Coronary artery (tissue), 2 donors: ENCODE measurements around the gene CHMP5.

Experiments
- DNase-seq: peaks from one replicate; pipeline ENCODE4 v3.0.0-alpha.2; 2017; ENCODE audit warnings: low spot score
- H3K27ac ChIP-seq, 2 donors: fragments of 200-600 bp; sonication (generic); one replicate each; pipeline ENCODE4 v1.5.1; 2016 to 2019
- H3K4me3 ChIP-seq: fragments of 200-600 bp; sonication (generic); 2 replicates; pipeline ENCODE4 v1.5.1; 2016; ENCODE audit warnings: mild to moderate bottlenecking, moderate library complexity
- CTCF ChIP-seq: fragments of 200-600 bp; sonication (generic); IDR thresholded peaks from one replicate; pipeline ENCODE4 v1.5.1; 2019; ENCODE audit warnings: antibody characterized with exemption

Gene CHMP5

DNA sequence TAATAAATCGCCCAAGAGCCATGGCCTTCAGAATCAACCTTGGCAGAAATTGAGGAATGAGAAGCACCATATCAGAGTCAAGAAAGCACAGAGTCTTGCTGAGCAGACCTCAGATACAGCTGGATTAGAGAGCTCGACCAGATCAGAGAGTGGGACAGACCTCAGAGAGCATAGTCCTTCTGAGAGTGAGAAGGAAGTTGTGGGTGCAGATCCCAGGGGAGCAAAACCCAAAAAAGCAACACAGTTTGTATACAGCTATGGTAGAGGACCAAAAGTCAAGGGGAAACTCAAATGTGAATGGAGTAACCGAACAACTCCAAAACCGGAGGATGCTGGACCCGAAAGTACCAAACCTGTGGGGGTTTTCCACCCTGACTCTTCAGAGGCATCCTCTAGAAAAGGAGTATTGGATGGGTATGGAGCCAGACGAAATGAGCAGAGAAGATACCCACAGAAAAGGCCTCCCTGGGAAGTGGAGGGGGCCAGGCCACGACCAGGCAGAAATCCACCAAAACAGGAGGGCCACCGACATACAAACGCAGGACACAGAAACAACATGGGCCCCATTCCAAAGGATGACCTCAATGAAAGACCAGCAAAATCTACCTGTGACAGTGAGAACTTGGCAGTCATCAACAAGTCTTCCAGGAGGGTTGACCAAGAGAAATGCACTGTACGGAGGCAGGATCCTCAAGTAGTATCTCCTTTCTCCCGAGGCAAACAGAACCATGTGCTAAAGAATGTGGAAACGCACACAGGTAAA, 30.0 kb downstream of the CHMP5 start:
- Histone ChIP-seq H3K27ac (no peak overlapping the region), H3K4me3 (no peak overlapping the region)
- no peak for DNase-seq
- TF ChIP-seq CTCF, result no peak

DNA sequence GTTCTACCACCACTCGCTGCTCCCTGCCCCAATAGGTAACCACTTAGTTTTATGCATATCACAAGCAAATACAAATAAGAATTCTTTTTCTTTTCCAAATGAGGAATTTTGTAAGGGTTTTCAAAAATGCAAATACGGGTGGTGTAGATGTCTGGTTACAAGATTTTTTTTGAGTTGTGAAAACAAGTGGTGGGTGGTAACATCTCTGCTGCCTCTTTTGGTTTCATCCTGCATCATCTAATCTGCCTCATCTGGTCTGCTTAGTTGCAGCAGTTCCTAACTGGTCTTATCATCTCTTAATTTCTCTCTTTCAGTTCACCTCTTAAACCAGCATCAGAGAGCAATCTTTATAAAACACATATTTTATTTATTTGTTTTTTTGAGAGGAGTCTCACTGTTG, 30.7 kb downstream of the CHMP5 start:
- no peak for TF ChIP-seq CTCF
- no peak for DNase-seq
- Histone ChIP-seq H3K27ac (no peak overlapping the region), H3K4me3 (no peak overlapping the region)

DNA sequence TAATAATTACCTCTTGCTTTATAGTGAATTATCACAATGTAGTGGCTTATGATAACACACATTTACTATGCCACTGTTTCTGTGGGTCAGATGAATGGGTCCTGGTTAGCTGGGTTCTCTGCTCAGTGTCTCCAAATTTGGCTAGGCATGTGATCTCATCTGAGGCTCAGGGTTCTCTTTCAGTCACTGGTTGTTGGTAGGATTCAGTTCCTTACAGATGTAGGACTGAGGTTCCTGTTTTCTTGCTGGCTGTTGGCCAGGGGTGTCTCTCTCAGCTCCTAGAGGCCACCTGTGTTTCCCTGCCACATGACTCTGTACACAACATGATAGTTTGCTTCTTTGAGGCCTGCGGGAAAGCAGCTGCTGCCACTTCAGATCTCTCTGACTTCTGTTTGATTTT, 32.6 kb downstream of the CHMP5 start:
- DNase-seq, result no peak
- Histone ChIP-seq H3K27ac (peak overlapping the region in 1 of 2 donors; percentile 4), H3K4me3 (no peak overlapping the region)
- TF ChIP-seq CTCF, result no peak

- TF ChIP-seq CTCF, result no peak
- no peak for DNase-seq
- H3K27ac ChIP-seq, result no peak overlapping the region
- H3K4me3 ChIP-seq, result no peak overlapping the region
These were observed 35.7 kb downstream of the CHMP5 start for GRCh38 chr9:33300546-33300945.

- H3K4me3 ChIP-seq, result no peak overlapping the region
- TF ChIP-seq CTCF, result no peak
- DNase-seq, result no peak
- H3K27ac ChIP-seq, result no peak overlapping the region
These were observed 39.5 kb downstream of the CHMP5 start for GRCh38 chr9:33304362-33304761.

DNA sequence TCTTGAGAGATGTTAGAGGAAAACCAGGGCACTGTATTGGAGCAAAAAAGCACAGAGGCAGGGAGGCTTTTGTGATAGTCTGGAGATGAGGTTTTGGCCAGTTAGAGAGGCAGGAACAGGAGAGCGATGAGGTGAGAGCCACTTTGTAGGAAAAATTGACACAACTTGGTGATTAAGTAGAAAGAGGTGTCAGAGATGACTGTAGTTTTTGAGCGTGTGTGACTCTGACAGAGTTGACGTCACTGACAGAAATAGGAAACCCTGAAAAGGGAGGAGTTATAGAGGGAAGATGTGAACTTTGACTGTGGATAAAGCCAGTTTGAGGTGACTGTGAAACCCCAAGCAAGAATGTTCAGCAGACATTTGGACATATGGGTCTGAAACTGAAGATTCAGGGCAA, 41.2 kb downstream of the CHMP5 start:
- H3K4me3 ChIP-seq, result no peak overlapping the region
- DNase-seq, result no peak
- TF ChIP-seq CTCF, result no peak
- H3K27ac ChIP-seq, result no peak overlapping the region

DNA sequence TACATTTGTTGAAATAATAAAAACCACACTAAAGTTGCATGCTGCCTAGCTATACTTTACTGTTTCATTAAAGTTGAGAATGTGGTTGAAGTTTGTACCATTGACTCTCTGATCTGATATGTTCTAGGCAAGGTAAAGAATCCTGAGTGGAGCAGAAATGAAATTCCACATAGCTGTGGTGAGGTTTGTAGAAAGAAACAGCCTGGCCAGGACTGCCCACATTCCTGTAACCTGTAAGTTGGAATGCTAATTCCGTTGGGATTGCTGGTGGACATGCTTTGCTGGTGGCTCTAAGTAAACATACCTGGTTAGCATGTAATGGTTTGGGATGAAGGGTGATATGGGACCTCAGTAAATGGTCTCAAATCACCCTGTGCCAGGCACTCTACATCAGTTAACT, 42.2 kb downstream of the CHMP5 start:
- no peak for TF ChIP-seq CTCF
- DNase-seq, result no peak
- Histone ChIP-seq H3K27ac (no peak overlapping the region), H3K4me3 (no peak overlapping the region)
